A204.1 (cell line): ENCODE measurements around the gene WNT11.

Experiments used
- FAIRE-seq: peaks from 2 replicates; lab custom pipeline; 2012; peaks lifted over from hg19 to GRCh38; lab: Jason Lieb, UNC

The WNT11 gene

DNA sequence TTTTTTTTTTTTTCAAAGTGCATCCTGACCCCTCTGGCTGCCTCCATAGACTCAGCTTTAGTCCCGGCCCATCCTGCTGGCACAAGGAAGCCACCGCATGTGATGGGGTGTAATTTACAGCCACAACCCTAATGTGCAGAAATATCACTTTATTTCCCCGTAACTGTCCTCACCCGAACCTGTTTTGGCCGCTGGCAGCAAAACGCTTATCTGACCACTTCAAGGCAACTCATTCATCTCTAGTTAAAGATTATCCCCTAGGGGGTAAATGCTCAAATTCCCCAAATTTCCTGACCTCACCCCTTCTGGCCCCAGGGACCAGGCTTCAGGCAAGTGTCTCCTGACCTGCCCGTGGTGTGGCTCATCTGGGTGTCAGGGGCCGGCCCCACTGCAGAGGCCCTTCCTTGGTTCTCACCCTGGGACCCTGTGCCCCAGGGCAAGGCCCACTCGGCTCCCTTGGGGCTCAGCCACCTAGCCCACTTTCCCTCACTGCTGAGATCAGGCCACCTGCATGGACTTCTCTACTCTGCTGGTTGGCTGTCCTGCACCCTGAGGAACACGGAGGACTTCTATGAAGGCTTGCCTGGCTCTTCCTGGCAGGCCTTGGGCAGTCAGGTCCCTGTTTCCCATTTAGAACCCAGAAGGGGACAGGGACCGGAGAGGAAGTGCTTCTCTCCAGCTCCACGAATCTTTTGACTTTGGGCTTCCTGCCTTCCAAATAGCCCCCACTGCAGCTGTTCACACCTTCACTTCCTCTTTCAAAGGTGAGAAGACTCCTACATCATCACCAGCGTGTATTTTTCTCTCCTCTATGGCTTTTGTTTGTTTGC is 53.3 kb downstream of the WNT11 start:
- FAIRE-seq, result no peak

DNA sequence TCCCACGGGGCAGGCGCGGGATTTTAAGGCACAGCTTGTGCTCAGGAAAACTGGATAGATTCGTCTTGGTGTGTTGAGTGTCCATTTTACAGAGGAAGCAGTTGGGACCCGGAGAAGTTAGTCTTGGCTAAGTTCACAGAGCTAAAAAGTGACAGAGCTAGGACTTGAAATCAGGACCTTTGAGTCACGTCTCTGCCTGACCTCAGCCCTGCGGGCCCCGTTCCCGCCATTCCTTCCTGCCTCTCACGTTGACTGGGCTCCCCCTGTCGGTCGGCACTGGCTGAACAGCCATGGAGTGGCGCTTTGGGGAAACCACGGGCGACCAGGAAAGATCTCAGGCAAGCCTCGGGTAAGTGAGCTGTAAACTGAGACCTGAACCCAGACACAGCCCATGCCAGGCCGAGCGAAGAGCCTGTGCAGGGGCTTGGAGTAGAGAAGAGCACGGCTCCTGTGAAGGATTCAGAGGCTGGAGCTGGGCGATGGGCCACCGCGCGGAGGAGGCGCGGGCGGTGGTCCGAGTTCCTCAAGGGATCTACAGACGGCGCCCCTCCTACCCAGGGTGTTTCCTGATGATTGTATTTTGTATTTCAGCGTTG is 54.1 kb downstream of the WNT11 start:
- FAIRE-seq, result no peak

DNA sequence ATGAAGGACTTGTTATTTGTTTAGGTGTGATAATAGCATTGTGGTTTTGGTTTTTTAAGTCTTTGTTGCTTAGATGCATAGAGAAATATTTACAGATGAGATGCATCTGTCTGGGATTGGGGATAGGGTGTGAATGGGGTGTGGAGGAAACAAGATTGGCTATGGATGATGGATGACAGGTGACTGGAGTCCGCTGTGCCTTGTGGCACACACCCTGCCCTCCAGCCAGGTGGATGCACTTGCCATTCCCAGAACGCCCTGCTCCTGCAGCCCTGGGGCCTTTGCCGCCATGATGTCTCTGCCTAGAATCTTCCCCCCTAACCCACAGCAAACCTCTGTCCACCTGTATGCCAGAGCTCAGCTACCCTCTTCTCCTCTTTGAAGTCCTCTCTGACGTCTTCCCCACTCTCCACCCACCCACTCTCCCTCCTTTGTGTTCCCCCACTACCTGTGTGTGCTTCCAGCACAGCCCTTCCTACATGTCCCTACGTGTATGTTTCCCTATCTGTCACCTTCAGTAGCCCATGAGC is 54.7 kb downstream of the WNT11 start:
- FAIRE-seq, result no peak

DNA sequence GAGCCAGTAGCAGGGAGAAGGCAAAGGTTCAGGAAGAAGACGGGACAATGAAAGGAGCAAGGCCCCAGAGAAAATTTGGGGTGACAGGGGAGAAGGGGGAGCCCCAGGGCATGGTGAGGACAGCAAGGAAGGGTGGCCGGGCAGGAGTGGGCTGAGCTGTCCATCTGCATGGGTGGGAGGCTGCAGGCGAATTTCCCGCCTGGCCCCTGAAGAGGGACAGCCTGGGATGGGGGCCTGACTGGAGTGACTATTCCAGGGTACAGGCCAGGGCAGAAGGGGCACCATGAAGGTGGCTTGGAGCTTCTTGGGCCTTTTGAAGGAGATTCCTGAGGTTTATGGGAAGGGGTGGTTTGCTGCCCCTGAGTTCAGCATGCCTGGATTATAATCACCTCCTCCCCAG is 56.2 kb downstream of the WNT11 start:
- FAIRE-seq, result no peak

- FAIRE-seq, result no peak
These were observed 56.6 kb downstream of the WNT11 start for GRCh38 chr11:76149713-76150112.

GRCh38 chr11:76148941-76149613 is 57.2 kb downstream of the WNT11 start:
- no peak for FAIRE-seq

GRCh38 chr11:76148231-76148630 is 58.1 kb downstream of the WNT11 start:
- FAIRE-seq, result no peak

DNA sequence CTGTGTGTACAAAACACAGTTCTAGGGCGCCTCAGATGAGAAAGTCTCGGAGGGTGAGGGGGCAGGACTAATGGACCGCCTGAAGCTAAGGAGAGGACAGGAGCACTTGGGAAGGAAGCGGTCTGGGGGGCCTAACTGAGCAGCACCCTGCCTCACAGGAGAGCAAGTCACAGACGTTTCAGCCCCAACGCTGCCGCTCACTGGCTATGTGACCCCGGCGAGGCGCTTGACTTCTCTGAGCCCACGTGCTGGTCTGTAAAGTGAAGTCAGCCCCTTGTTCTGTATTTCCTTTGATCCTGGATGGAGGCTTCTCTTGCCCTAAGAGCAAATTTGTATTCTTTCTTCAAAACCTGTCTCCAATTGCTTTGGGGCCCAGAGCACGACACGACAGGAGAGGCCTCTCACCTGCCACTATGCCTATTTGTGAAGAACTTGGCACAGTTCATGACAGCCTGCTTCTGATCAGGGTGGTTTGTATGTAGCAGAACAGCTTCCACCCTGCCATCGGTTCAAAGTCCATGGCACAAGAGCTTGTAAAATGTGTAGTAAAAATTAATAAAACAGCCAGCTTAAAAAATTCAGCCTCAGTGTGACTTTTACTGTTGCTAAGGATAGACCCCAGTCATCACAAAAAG is 59.1 kb downstream of the WNT11 start:
- no peak for FAIRE-seq

DNA sequence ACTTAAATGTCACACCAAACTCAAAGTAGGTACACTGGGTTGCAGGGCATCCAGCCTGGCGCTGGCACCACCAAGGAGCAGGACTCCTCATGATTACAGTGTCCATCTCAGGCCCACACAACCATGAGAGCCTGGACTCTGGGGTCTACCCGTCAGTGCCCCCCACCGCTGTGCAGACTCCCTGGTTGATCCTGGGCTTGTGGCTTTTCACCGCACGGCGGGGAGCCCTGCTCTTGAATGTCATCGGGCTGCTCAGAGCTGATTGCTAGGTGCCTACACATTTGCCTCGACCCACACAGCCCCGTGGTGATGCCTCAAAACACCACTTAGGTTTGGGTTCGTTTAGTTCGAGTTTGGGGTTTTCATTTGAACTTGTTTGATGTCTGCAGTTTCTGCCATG is 63.0 kb downstream of the WNT11 start:
- FAIRE-seq, result no peak

- FAIRE-seq, result no peak
These were observed 64.3 kb downstream of the WNT11 start for GRCh38 chr11:76141901-76142588.

- FAIRE-seq, result no peak
These were observed 65.3 kb downstream of the WNT11 start for GRCh38 chr11:76140912-76141574.

DNA sequence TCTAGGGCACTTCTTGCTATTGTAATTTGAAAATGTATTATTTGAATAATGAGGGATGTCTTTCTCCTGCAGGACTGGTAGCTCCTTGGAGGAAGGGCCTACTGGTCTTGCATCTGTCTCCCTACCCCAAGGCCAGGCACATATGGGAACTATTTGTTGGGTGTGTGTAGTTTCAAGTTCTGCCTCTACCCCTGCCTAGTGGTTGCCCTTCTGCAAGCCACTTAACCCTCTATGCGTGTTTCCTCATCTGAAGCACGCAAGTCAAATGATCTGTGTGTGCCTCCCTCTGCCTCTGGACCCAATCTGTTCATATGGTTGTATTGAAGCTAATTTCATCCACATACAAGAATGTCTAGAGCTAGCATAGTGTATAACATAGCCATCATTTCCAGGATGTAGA is 67.0 kb downstream of the WNT11 start:
- FAIRE-seq, result no peak
